Measurements from ENCODE around the gene TMEM164.
"Not testable (repeated sequence)": the region's sequence is repeated elsewhere in the genome, so short reads cannot be mapped to it uniquely, and the experiment has no call there.

Gene TMEM164

GRCh38 chrX:110138557-110138956, 135.6 kb downstream of the TMEM164 start:
- DNase-seq = no peak

- no peak for DNase-seq
Measured at GRCh38 chrX:110139172-110139571, 136.3 kb downstream of the TMEM164 start.

GRCh38 chrX:110142096-110142495, 139.2 kb downstream of the TMEM164 start:
- no peak for DNase-seq

GRCh38 chrX:110143454-110144210, 140.7 kb downstream of the TMEM164 start:
- DNase-seq = no peak

GRCh38 chrX:110145311-110145710, 142.4 kb downstream of the TMEM164 start:
- DNase-seq = no peak

- no peak for DNase-seq
Measured at GRCh38 chrX:110145854-110146253, 142.9 kb downstream of the TMEM164 start.

GRCh38 chrX:110146521-110146920, 143.6 kb downstream of the TMEM164 start:
- DNase-seq = no peak

GRCh38 chrX:110153244-110153643, 150.3 kb downstream of the TMEM164 start:
- no peak for DNase-seq

GRCh38 chrX:110153896-110154295, 151.0 kb downstream of the TMEM164 start:
- DNase-seq = no peak

GRCh38 chrX:110154328-110154727, 151.4 kb downstream of the TMEM164 start:
- not testable (repeated sequence) for DNase-seq

- DNase-seq = no peak
Measured at GRCh38 chrX:110155759-110156158, 152.8 kb downstream of the TMEM164 start.

GRCh38 chrX:110156167-110156754, 153.3 kb downstream of the TMEM164 start:
- no peak for DNase-seq

- no peak for DNase-seq
Measured at GRCh38 chrX:110157444-110157843, 154.5 kb downstream of the TMEM164 start.

GRCh38 chrX:110159235-110159634, 156.3 kb downstream of the TMEM164 start:
- DNase-seq = no peak

- no peak for DNase-seq
Measured at GRCh38 chrX:110159865-110160264, 157.0 kb downstream of the TMEM164 start.

GRCh38 chrX:110161361-110161686, 158.4 kb downstream of the TMEM164 start:
- DNase-seq = no peak

GRCh38 chrX:110162131-110162530, 159.2 kb downstream of the TMEM164 start:
- DNase-seq = no peak

- DNase-seq = no peak
Measured at GRCh38 chrX:110162867-110163266, 160.0 kb downstream of the TMEM164 start.

GRCh38 chrX:110163488-110163887, 160.6 kb downstream of the TMEM164 start:
- DNase-seq = no peak

GRCh38 chrX:110167952-110168451, 165.1 kb downstream of the TMEM164 start:
- peak; percentile 17 for DNase-seq

GRCh38 chrX:110168585-110168984, 165.7 kb downstream of the TMEM164 start:
- no peak for DNase-seq

GRCh38 chrX:110170029-110170428, 167.1 kb downstream of the TMEM164 start:
- DNase-seq = no peak

- no peak for DNase-seq
Measured at GRCh38 chrX:110171442-110171841, 168.5 kb downstream of the TMEM164 start.

- DNase-seq = no peak
Measured at GRCh38 chrX:110172215-110172614, 169.3 kb downstream of the TMEM164 start.
